NT2/D1 (cell line): ENCODE data around the gene OR5K2.

Source experiments
- SUZ12 ChIP-seq: IDR thresholded peaks from 2 replicates; pipeline ENCODE4 v1.6.1; 2011; ENCODE audit not compliant: insufficient read length, insufficient read depth; ENCODE audit errors: extremely low read depth
- YY1 ChIP-seq: IDR thresholded peaks from 2 replicates; pipeline ENCODE4 v1.6.1; 2011; ENCODE audit not compliant: insufficient read length, insufficient read depth

DNA sequence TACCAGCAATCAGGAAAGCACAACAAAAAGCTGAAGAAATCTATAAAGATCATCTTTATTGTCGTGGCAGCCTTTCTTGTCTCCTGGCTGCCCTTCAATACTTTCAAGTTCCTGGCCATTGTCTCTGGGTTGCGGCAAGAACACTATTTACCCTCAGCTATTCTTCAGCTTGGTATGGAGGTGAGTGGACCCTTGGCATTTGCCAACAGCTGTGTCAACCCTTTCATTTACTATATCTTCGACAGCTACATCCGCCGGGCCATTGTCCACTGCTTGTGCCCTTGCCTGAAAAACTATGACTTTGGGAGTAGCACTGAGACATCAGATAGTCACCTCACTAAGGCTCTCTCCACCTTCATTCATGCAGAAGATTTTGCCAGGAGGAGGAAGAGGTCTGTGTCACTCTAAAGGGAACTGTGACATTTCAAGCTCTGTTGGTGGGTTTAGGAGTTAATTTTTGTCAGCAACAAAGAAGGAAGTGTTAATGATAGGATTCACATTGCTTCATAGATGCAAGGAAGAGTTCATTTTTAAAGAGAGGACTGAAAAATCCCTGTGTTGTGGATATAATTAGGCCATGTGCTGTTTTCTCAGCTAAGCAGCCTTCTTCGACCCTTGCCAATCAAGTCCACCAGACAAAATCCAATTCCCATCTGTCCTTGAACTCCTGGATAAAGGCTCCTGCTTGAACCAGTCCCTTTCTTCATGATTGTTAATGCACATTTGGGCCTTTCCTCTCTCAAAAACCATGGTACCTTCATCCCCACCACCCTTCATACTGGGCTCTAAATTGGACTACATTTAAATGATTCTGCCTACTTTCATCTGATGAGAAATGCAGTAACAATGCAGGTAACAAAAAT, 35.5 kb downstream of the OR5K2 start:
- no peak for TF ChIP-seq YY1
- no peak for TF ChIP-seq SUZ12
